ENCODE data around the gene CHMP4A.

The CHMP4A gene

DNA sequence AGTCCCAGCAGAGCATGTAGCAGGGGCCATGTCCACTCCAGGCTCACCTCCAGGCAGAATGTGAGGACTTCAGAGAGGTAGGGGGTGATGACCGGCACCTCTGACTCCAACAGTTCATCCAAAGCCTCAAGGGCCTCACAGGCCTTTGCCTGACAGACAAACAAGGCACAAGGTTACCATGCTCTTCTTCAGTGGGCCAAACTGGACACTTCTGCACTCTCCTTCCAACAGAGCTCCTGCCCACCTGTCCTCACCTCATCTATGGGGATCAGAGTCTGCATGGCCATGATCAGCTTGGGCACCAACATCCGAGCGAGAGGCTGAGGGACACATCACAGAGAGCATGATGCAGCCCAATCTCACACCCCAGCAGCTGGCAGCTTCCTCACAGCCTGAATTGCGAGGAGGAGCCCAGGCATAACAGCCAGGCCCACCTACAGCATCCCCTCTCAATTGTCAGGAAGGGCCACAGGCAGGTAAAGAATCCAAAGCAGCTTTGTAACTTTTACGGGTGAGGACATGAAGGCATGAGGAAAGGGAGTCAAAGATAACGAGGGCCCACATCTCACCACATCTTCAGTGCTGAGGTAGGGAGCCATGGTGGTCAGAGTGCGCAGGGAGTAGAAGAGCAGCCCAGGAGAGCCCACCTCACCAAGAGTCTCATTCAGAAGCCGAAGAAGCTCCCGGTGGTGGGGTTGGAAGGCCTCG is 26.3 kb downstream of the CHMP4A start:
- Histone ChIP-seq H3K4me3 (ENCODE audit: insufficient read depth, low read depth, low read length, poor library complexity, severe bottlenecking) (no peak overlapping the region), H3K27me3 (replicated peaks; ENCODE audit: control insufficient read depth, insufficient read depth, low read length, poor library complexity, severe bottlenecking) (no peaks in the 10 kb centered on the region), H3K27ac (ENCODE audit: insufficient read depth, low read length, poor library complexity, severe bottlenecking) (peak overlapping the region; percentile 81), H3K36me3 (ENCODE audit: control insufficient read depth, insufficient read depth, low read length) (peaks cover 55% of the 10 kb centered on the region), H3K9me3 (ENCODE audit: control insufficient read depth, low read length) (no peaks in the 10 kb centered on the region), H3K4me1 (ENCODE audit: control insufficient read depth, insufficient read depth, low read length, poor library complexity, severe bottlenecking) (peaks cover 19% of the 10 kb centered on the region)
- no peak for DNase-seq

GRCh38 chr14:24185741-24186140 is 27.5 kb downstream of the CHMP4A start:
- no peaks in the 10 kb centered on the region for H3K27me3 ChIP-seq (replicated peaks; ENCODE audit: control insufficient read depth, insufficient read depth, low read length, poor library complexity, severe bottlenecking)
- no peak overlapping the region for H3K27ac ChIP-seq (ENCODE audit: insufficient read depth, low read length, poor library complexity, severe bottlenecking)
- H3K4me3 ChIP-seq (ENCODE audit: insufficient read depth, low read depth, low read length, poor library complexity, severe bottlenecking): no peak overlapping the region
- H3K36me3 ChIP-seq (ENCODE audit: control insufficient read depth, insufficient read depth, low read length): peaks cover 68% of the 10 kb centered on the region
- H3K4me1 ChIP-seq (ENCODE audit: control insufficient read depth, insufficient read depth, low read length, poor library complexity, severe bottlenecking): peaks cover 19% of the 10 kb centered on the region
- H3K9me3 ChIP-seq (ENCODE audit: control insufficient read depth, low read length): no peaks in the 10 kb centered on the region
- no peak for DNase-seq

DNA sequence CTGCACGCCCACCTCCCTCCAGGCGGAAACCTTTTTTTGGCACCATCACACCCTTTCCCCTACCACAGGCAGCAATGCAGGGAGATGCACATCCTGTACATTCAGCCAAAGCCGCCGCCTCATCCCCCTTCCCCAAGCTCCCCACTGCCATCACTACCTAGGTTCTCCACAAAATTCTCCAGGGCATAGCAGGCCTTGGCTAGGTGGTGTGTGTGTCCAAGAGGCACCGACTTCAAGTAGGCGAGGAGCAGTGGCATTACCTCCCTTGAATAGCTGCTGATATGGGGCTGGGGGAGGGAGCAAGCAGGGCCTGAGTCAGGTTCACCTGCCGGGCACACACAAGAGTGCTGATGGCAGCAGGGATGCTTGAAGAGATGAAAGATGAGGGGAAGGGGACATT is 28.3 kb downstream of the CHMP4A start:
- no peak overlapping the region for H3K27ac ChIP-seq (ENCODE audit: insufficient read depth, low read length, poor library complexity, severe bottlenecking)
- no peak overlapping the region for H3K4me3 ChIP-seq (ENCODE audit: insufficient read depth, low read depth, low read length, poor library complexity, severe bottlenecking)
- no peaks in the 10 kb centered on the region for H3K27me3 ChIP-seq (replicated peaks; ENCODE audit: control insufficient read depth, insufficient read depth, low read length, poor library complexity, severe bottlenecking)
- no peaks in the 10 kb centered on the region for H3K9me3 ChIP-seq (ENCODE audit: control insufficient read depth, low read length)
- H3K4me1 ChIP-seq (ENCODE audit: control insufficient read depth, insufficient read depth, low read length, poor library complexity, severe bottlenecking): peaks cover 19% of the 10 kb centered on the region
- no peak for DNase-seq
- H3K36me3 ChIP-seq (ENCODE audit: control insufficient read depth, insufficient read depth, low read length): peaks cover 71% of the 10 kb centered on the region

- peaks cover 19% of the 10 kb centered on the region for H3K4me1 ChIP-seq (ENCODE audit: control insufficient read depth, insufficient read depth, low read length, poor library complexity, severe bottlenecking)
- no peaks in the 10 kb centered on the region for H3K27me3 ChIP-seq (replicated peaks; ENCODE audit: control insufficient read depth, insufficient read depth, low read length, poor library complexity, severe bottlenecking)
- H3K36me3 ChIP-seq (ENCODE audit: control insufficient read depth, insufficient read depth, low read length): peaks cover 75% of the 10 kb centered on the region
- H3K9me3 ChIP-seq (ENCODE audit: control insufficient read depth, low read length): no peaks in the 10 kb centered on the region
- H3K4me3 ChIP-seq (ENCODE audit: insufficient read depth, low read depth, low read length, poor library complexity, severe bottlenecking): no peak overlapping the region
- DNase-seq: no peak
- no peak overlapping the region for H3K27ac ChIP-seq (ENCODE audit: insufficient read depth, low read length, poor library complexity, severe bottlenecking)
These were observed 29.0 kb downstream of the CHMP4A start for GRCh38 chr14:24184104-24184970.

GRCh38 chr14:24183014-24183481 is 30.2 kb downstream of the CHMP4A start:
- DNase-seq: no peak
- H3K4me3 ChIP-seq (ENCODE audit: insufficient read depth, low read depth, low read length, poor library complexity, severe bottlenecking): no peak overlapping the region
- no peaks in the 10 kb centered on the region for H3K9me3 ChIP-seq (ENCODE audit: control insufficient read depth, low read length)
- H3K36me3 ChIP-seq (ENCODE audit: control insufficient read depth, insufficient read depth, low read length): peaks cover 87% of the 10 kb centered on the region
- no peak overlapping the region for H3K27ac ChIP-seq (ENCODE audit: insufficient read depth, low read length, poor library complexity, severe bottlenecking)
- H3K27me3 ChIP-seq (replicated peaks; ENCODE audit: control insufficient read depth, insufficient read depth, low read length, poor library complexity, severe bottlenecking): no peaks in the 10 kb centered on the region
- peaks cover 8% of the 10 kb centered on the region for H3K4me1 ChIP-seq (ENCODE audit: control insufficient read depth, insufficient read depth, low read length, poor library complexity, severe bottlenecking)

- DNase-seq: no peak
- Histone ChIP-seq H3K4me3 (ENCODE audit: insufficient read depth, low read depth, low read length, poor library complexity, severe bottlenecking) (no peak overlapping the region), H3K36me3 (ENCODE audit: control insufficient read depth, insufficient read depth, low read length) (peaks cover 93% of the 10 kb centered on the region), H3K27ac (ENCODE audit: insufficient read depth, low read length, poor library complexity, severe bottlenecking) (no peak overlapping the region), H3K9me3 (ENCODE audit: control insufficient read depth, low read length) (no peaks in the 10 kb centered on the region), H3K4me1 (ENCODE audit: control insufficient read depth, insufficient read depth, low read length, poor library complexity, severe bottlenecking) (peaks cover under 1% of the 10 kb centered on the region), H3K27me3 (replicated peaks; ENCODE audit: control insufficient read depth, insufficient read depth, low read length, poor library complexity, severe bottlenecking) (no peaks in the 10 kb centered on the region)
These were observed 31.0 kb downstream of the CHMP4A start for GRCh38 chr14:24182110-24182882.

GRCh38 chr14:24181371-24182077 is 31.8 kb downstream of the CHMP4A start:
- Histone ChIP-seq H3K36me3 (ENCODE audit: control insufficient read depth, insufficient read depth, low read length) (peaks cover 95% of the 10 kb centered on the region), H3K27ac (ENCODE audit: insufficient read depth, low read length, poor library complexity, severe bottlenecking) (no peak overlapping the region)

DNA sequence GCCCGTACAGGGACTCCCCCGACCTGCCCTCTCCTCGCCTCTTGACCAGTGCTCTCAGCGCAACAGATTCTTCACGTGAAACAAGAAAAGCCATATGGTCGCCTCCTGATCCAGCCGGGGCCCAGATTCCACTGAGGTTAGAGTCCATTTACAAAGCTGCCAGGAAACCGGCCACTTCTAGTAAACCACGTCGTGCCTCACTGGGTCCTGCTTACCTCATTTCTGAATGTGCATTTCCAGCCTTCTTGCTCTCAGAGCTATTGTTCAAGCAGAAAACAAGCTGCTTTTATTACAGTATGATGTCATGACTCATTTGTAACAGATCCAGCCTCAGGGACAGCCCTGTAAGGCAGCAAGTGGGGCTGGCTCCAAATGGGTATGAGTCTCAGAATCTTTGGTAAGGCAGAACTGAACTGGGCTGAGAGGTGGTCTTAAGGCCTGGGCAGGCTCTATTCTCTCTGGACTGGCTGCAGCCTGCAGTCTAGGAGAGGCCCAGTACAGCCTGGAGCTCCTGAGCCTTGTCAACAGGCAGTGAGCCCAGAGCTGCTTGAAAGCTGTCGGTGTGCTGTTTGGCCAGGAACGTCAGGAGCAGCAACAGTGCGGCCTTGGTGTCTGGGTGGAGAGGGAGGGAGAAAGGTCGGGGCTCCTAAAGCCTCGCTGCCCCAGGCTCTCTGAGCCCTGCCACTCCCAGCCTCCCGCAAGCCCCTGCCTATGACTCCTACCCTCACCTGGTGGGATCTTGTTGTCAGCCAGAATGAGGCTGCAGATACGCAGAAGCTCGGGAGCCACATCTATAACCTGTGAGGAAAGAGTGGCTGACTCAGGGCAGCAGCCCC is 33.1 kb downstream of the CHMP4A start:
- H3K4me1 ChIP-seq (ENCODE audit: control insufficient read depth, insufficient read depth, low read length, poor library complexity, severe bottlenecking): no peaks in the 10 kb centered on the region
- no peak overlapping the region for H3K27ac ChIP-seq (ENCODE audit: insufficient read depth, low read length, poor library complexity, severe bottlenecking)
- H3K27me3 ChIP-seq (replicated peaks; ENCODE audit: control insufficient read depth, insufficient read depth, low read length, poor library complexity, severe bottlenecking): no peaks in the 10 kb centered on the region
- no peak overlapping the region for H3K4me3 ChIP-seq (ENCODE audit: insufficient read depth, low read depth, low read length, poor library complexity, severe bottlenecking)
- H3K9me3 ChIP-seq (ENCODE audit: control insufficient read depth, low read length): no peaks in the 10 kb centered on the region
- DNase-seq: no peak
- peaks cover 87% of the 10 kb centered on the region for H3K36me3 ChIP-seq (ENCODE audit: control insufficient read depth, insufficient read depth, low read length)

More at GRCh38 chr14:24181371-24182077, 31.8 kb downstream of the CHMP4A start:
- Histone ChIP-seq H3K9me3 (ENCODE audit: control insufficient read depth, low read length) (no peaks in the 10 kb centered on the region), H3K27me3 (replicated peaks; ENCODE audit: control insufficient read depth, insufficient read depth, low read length, poor library complexity, severe bottlenecking) (no peaks in the 10 kb centered on the region), H3K4me3 (ENCODE audit: insufficient read depth, low read depth, low read length, poor library complexity, severe bottlenecking) (no peak overlapping the region), H3K4me1 (ENCODE audit: control insufficient read depth, insufficient read depth, low read length, poor library complexity, severe bottlenecking) (no peaks in the 10 kb centered on the region)
- DNase-seq: no peak

Data from effector memory CD4-positive, alpha-beta T cell (primary cell).